CD4-positive, alpha-beta T cell treated with Interleukin-2 at 100 ng/mL for 4 hours (primary cell): ENCODE data around the gene NEDD4L.
"Not testable (repeated sequence)": the region's sequence is repeated elsewhere in the genome, so short reads cannot be mapped to it uniquely, and the experiment has no call there.

ENCODE experiments used
- DNase-seq: peaks from one replicate; pipeline ENCODE4 v3.0.0-alpha.2; 2020; ENCODE audit warnings: low spot score

The NEDD4L gene

DNA sequence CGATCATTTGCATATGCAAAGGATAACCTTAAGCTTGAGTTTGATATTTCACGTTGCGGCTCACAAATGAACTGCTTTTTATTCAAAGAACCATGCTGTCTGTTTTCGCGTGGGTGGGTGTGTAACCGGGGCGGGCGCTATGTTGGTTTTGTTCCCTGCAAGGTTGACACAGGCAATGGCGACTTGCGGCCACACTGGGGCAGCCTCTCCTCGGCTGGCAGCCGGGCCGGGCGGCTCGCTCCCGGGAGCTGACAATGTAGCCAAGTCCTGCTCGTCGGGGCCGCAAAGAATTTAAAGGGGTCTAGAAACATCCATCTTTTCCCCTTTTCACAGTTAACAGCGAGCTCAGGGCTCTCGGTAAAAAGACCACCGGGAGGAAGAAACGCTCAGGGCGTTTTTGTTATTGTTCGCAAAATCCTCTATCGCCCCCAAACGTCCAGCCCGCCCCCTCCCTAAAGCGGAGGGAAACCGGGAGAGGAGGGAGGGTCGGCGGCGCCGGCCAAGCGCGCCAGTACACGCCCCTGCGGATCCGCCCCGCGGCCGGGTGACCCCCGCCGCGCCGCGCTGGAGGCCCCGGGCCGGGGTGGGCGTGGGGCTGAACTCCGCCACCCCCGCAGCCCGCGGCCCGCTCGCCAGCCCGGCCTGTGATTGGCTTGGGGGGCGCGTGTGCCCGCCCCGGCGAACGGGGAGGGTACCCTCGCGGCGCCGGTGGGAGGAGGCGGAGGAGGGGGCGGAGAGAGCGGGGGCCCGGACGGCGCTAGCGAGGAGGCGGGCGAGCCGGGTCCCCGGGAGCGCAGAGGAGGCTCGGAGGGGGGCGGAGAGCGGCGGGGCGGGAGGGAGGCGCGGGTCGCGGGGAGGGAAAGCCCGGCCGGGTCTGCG, at the start of gene NEDD4L:
TSS of gene NEDD4L (plus strand) at position 736 of the 879 bp plus-strand sequence. CDS start 435 bp downstream, outside the sequence.
- peak; percentile 71 for DNase-seq

DNA sequence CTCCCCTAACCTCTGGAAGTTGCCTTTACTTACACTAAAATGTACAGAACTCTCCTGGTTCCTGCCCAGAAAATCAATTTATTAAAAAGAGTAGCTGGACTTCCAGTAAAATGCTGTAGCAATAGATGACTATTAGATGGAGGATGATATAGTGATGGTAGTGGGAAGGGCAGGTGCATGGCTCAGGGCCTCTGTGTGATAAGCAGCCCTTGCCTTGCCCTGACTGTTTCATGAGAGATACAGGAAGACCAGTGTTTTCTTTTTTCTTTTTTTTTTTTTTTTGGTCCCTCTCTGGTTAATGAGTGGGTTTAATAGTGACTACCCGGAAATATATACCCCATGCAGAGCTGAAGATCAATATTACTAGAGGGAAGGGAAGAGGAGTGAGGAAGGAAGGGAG, 48.7 kb upstream of the NEDD4L start:
- DNase-seq: no peak

DNA sequence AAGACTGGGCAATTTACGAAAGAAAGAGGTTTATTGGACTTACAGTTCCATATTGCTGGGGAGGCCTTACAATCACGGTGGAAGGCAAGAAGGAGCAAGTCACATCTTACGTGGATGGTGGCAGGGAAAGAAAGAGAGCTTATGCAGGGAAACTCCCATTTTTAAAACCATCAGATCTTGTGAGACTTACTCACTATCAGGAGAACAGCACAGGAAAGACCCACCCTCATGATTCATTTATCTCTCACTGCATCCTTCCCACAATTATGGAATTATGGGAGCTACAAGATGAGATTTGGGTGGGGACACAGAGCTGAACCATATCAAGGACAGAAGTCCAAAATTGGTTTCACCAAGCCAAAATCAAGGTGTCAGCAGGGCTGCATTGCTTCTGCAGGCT, 47.1 kb upstream of the NEDD4L start:
- DNase-seq: not testable (repeated sequence)

DNA sequence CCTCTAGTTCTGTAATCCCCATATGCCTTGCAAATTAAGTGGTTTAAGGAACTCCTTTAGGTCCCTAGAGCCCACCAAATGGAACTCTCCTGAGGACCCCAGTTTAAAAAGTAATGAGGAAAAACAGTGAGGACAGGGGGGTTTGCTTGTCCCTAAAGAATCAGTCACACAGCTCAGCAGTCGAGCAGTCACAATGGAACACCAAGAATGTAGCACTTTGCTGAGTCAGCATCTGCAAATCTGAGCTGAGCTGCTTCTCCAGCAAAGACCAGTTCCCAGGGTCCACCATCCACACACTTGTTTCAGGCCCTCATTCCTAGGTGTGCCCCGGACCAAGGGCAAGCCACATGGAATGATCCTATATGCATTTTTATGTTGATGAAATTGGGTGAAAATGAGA, 46.2 kb upstream of the NEDD4L start:
- no peak for DNase-seq

DNA sequence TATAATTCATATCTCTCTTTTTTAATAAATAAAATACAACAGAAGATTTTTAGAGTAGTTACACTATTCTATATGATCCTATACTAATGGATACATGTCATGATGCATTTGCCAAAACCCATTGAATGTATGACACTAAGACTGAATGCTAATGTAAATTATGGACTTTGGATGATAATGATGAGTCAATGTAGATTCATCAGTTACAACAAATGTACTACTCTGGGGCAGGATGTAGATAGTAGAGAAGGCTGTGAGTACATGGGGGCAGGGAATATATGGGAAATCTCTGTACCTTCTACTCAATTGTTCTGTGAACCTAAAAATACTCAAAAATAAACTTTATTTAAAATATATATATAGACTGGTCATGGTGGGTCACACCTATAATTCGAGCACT, 45.6 kb upstream of the NEDD4L start:
- DNase-seq: no peak

DNA sequence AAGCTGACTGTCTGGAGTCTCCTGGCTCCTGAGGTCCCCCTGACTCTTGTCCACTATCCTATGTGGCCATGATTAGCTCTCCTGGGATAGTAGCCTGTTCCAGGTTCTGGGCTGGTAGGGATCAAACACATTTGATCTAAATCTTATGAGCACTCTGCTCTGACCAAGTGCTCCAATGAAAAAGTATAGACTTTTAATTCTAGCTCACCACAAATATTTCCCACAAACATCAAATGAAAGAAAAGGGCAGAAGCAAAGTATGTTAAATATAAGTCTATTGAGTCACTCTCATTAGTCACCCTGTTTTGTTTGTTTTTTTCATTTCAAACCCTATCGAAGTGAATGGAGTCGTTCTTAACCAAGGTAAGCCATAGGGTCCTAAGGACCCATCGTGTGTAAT, 39.7 kb upstream of the NEDD4L start:
- no peak for DNase-seq

DNA sequence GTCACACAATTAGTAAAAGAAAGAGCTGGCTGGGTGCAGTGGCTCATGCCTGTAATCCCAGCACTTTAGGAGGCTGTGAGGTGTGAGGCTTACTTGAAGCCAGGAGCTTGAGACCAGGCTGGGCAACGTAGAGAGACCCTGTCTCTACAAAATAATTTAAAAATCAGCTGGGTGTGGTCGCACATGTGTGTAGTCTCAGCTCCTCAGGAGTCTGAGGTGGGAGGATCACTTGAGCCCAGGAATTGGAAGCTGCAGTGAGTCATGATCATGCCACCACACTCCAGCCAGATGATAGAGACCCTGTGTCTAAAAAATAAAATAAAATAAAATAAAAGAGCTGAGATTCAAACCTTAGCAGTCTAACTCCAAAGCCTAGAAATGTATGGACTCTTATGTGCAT, 39.0 kb upstream of the NEDD4L start:
- DNase-seq: no peak

DNA sequence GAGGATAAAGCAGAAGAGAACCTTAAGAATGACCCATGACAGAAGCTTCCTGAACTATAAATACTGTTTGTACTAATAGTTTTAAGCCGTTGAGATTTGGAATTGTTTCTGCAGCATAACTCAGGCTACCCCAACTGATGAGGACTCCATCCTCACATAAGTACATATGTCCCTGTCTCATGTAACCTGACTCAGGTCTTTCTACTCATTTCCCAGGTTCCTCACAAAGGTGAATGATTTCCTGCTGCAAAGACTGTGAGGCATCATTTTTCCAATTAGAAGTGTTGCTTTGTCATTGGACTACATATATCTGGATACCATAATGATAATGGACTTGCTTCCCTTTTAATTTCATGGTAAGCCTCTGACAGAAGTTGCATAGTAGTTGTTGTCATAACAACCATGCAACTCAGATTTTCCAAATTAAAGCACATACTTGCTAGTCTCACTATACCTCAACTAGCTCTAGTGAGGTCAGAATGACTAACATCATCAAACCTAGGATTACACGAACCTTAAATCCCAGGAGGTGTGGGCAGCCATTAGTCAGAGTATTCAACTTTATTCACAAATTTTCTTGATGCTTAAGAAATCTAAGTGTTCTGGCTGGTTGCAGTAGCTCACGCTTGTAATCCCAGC, 38.0 kb upstream of the NEDD4L start:
- no peak for DNase-seq

DNA sequence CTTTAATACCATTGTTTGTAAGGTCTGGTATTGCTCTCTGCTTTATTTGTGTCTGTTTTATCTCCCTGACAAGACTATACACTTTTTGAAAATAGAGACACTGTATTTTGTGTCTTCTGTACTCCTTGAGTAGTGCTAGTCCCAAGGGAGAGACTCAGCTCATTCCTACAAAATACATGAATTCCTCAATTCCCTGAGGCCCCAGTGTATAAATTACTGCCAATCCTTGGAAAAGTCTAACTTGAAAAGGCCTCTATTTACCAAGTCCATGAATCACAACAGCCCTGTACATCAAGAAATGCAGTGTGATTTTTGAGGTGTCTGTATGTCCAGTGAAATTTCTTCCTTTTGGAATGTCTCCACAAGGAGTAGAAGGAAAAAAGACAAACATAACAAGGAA, 34.9 kb upstream of the NEDD4L start:
- DNase-seq: no peak

DNA sequence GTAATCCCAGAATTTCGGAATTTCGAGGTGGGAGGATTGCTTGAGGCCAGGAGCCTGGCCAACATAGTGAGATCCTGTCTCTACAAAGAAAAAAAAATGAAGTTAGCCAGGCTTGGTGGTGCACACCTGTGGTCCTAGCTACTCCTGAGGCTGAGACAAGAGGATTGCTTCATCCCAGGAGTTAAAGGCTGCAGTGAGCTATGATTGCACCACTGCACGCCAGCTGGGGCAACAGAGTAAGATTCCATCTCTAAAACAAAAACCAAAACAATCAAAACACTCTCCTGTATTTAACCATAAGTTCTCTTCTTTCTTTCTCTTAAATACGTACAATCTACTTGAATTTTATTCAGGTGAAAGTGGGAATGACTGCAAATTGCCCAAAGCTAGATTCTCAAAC, 33.8 kb upstream of the NEDD4L start:
- no peak for DNase-seq

DNA sequence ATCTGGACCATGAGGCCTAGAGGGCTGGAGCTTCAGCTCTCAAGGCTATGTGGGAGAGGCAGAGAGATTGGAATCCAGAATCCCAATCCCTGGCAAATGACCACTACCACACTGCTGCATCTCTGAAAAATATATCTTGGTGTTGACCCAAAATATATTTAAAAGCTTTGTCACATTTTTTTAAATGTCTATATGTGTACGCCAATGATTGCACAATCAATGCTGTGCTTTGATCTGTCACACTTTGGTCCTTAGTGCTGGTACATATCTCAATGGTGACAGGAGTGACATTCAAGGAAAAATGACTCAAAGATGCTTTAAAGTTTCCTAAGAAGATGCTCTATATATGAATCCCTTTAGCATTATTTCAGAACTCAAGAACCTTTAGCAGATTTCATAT, 31.7 kb upstream of the NEDD4L start:
- no peak for DNase-seq

DNA sequence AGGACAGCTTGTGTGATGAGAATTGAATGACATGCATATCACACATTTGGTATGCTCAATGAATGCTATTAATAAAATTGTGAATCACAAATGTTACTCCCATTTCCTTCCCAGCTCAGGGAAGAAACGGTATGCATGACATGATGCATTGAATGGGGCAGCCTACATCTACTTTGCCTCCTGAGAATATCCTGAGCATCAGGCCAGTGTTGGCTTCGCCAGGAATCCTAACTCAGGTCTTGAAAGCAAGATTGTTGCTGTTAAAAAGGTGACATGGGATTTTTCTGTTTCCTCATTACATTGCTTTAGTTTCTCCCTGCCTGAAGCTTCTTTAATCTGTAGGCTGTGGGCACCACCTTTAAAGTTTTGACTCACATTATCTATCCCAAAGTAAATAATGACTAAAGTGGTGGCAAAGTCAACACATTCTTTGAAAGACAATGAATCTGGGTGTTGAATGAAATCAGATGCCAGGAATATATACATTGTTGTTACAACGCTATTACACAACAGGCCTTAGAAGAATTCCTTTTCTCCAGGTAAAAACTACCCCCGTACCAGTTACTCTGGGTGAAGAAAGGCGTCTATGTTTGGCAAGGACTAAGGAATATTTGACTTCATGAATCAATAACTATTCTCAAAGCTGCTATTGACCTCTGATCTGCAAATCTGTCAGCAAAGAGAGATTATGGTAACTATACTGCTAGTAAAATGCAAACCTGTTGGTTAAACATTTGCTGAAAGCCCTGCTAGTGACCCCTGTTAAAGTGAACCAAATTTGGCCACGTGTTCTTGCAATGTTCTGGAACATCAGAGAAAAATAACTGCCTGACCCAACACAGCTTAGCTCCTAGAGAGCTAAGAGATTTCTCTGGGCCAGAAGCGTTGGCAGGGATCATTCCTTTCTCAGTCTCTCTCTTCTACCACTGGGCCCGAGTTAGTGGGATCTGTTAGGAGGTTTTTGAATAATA, 30.5 kb upstream of the NEDD4L start:
- no peak for DNase-seq

DNA sequence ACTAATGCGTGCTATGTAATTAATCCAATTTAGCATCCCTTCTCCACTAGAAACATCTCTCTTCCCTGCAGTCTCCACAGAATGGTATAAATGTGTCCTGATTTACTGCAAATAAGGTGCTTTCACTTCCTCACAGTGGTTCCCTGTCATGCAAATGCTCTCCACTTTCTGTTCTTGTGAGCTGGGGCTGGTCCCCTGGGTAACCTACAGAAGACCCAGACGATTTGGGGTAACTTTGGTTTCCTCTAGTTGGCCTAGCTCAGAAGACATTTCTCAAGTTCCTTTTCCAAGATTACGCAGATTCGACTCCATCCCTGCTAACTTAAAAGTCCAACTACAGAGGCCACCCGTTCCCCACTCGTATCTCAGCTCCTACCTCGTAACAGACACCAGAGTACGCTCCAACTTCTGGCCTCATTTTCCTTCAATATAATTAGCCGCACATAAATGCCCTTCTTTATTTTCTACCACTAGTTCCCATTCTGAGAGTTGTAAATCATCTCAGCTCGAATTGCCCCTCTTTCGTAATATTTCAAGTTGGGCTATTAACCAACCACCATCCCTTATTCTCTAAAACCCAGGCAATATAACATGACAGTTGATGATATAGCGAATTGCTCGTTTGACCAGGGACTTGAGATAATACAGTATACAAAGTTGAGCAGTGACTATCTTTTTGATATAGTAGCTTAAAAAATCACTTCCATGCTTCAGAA, 28.8 kb upstream of the NEDD4L start:
- no peak for DNase-seq

DNA sequence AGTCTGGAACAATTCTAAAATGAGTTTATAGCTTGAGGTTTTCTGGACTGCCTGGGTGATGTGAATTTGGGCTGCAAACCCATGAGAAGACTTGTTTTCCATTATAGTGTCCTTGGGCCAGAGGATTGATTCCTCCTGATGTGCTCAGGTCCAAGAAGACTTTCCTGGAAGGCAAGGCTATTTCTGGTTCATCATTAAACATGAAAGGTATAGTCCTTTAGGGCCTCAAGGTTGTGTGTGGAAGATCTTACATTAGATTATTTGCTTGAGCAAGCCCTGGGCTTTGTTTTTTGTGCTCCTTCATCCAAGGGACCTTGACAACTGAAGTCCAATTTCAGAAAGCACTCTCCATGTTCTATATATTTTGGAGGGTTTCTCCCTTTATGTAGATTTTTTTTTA, 26.8 kb upstream of the NEDD4L start:
- no peak for DNase-seq

DNA sequence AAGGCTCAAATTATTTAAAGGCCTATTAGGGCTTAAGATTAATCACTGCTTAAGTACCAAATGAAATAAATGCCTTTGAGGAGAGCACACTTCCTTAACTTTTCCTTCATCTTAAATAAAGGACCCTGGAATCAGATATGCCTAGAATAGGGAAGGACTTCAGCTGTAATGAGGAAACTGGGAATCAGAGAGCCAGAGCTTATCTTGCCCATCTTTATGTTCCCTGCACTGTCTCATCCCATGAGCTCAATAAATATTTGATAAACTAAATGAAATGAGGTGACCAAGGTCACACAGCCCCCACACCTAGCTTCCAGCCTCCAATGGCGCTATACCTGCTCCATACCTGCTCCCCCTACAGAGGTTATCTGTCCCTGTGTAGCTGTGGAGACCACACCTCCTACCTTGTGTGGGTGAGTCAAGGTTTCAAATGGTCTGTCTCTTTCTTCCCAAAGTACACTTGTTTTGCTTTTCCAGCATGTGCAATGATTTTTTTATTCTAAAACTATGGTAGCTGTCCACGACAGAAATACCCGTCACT, 23.4 kb upstream of the NEDD4L start:
- no peak for DNase-seq

DNA sequence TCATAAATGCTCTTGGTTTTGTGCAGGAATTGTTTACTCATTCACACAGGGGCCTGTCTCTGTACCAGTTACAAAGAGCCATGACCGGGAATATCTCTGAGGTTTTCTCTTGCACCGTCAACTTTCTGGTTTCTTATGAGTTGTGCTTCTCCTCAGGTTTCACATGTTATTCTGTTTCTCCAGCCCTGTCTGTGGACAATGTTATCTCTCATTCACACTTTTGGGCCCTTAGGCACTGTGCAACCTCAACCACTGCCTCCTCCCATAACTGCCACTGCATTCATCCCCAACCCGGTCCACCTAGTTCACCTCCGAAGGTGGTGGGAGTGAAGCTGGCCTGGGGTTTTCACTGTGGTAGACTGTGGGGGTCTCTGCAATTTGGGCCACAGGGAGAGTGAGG, 22.5 kb upstream of the NEDD4L start:
- no peak for DNase-seq

DNA sequence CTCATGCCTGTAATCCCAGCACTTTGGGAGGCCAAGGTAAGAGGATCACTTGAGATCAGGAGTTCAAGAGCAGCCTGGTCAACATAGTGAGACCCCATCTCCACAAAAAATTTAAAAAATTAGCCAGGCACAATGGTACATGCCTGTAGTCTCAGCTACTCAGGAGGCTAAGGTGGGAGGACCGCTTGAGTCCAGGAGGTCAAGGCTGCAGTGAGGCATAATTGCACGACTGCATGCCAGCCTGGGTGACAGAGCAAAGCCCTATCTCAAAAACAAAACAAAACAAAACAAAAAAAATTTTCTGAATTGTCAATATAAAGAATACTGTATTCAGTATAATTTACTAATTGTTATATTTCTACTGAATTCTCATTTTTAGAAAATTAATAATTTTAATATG, 20.9 kb upstream of the NEDD4L start:
- no peak for DNase-seq

DNA sequence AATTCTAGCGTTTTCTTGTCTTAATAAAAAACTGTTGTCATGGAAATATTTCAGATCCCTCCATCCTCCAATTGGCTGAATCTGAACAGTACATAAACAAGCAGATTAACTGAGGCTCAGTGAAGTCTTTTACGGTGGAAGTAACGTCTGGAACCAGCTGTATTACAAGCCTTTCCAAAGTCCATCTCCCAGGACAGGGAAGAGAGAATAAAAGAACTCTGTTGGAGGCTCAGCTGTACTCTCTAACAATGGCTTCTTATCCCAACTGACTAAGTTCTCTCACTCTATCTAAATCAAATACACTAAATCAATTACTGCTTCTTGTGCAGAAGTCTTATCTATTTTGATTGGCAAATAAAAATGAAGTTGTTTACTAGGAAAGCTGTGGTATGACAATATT, 19.9 kb upstream of the NEDD4L start:
- no peak for DNase-seq

DNA sequence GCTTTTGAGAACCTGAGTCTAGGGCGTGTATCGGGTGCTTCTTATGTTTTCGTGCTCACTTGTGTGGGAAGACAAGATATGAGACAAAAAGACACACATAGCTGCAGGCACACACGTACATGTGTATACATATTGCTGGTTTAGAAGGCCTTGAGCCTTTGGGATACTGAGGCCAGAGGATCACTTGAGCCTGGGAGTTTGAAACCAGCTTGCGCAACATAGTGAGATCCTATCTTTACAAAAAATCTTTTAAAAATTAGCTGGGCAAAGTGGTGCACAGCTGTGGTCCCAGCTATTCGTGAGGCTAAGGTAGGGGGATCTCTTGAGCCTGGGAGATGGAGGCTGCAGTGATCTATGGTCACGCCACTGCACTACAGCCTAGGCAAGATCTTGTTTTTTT, 18.8 kb upstream of the NEDD4L start:
- no peak for DNase-seq

DNA sequence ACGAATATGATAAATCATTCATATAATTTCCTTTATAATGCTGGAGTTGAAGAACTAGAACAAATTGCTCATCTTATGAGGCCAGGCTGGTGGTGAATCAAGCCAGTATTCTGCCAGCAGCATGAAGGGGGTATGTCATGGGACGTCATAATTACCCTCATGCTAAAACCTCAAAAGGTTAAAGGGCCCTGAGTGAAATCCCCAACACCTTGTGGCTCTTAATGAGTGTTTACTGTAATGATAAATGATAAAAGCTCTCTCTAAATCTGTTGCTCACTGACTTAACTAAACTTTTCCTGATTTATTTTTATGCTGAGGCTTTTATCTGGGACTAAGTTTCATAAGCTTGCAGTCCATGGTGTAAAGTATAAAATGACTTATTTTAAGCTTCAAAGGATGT, 18.3 kb upstream of the NEDD4L start:
- no peak for DNase-seq

DNA sequence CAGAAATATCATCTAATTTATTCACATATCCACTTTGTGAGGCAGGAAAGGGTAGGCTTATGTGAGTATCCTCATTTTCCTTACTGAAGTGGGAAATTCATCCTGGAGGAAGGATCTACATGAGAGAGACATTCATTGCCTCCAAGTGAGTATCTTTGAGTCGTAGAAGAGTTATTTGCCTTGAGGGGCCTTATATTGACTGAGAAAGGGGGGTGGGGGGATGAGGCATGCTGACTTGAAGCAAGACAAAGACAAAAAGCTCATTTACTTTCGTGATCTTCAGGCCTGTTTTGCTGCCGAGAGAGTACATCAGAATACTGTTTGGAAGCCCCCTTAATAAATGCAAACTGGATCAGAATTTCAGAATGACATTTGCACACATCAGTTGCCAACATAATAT, 17.6 kb upstream of the NEDD4L start:
- DNase-seq: no peak

DNA sequence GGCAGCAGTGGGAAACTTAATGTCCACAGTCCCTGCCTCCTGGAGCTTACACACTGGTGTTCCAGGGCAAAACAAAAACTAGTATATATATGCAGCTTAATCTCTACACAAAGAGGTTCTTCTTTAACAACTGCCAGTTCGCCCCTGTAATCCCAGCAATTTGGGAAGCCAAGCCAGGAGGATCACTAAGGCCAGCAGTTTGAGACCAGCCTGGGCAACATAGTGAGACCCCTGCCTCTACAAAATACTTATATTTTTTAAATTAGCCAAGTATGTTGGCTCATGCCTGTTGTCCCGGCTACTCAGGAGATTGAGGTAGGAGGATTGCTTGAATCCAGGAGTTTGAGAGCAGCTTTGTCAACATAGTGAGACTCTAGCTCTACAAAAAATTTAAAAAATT, 17.2 kb upstream of the NEDD4L start:
- DNase-seq: no peak
